K562 (cell line): Measurements from ENCODE around the gene SOHLH2. TPM values are rescaled to one million over a fixed set of nuclear protein-coding genes. Genes with fewer than 3 reads are reported as not detected.

Source experiments
- ATAC-seq: fragments of 200-7000 bp; cut with Tn5 transposase; 3 replicates; pipeline ENCODE4 v1.9.1; 2020; ENCODE audit warnings: moderate library complexity
- BruUV-seq: library from RNA; stranded (reverse); fragments of 400-500 nt; replicated peaks from 2 replicates; lab custom pipeline; 2021; lab: Mats Ljungman, UMichigan
- CTCF ChIA-PET: fragments of 300-600 bp; formaldehyde crosslinking; extraction: SDS; loops from one replicate; lab custom pipeline; 2021; ENCODE audit warnings: low intra/inter-chr PET ratio; lab: Yijun Ruan, JAX
- POLR2A ChIA-PET: fragments of 300-600, 350-650 bp; sonication (Branson Sonifier 250); formaldehyde crosslinking; extraction: SDS; loops from one replicate; lab custom pipeline; 2021; ENCODE audit warnings: antibody characterized with exemption, inconsistent platforms; lab: Yijun Ruan, JAX
- DNase-seq, 4 experiments: peaks; one replicate each; pipeline versions ENCODE4 v3.0.0 to v3.0.0-alpha.2; 2011 to 2018; ENCODE audit warnings: low spot score in 3 of 4, mixed read lengths in 3 of 4; ENCODE audit errors: extremely low read depth in 1 of 4
- FAIRE-seq: peaks from 2 replicates; lab custom pipeline; 2011; peaks lifted over from hg19 to GRCh38; lab: Jason Lieb, UNC
- H2AFZ ChIP-seq: 2 replicates; pipeline ENCODE4 v1.6.0; 2011; ENCODE audit warnings: low read depth, low read length, control low read depth, inconsistent platforms
- H3K27ac ChIP-seq: fragments of 200-600 bp; 3 replicates; pipeline ENCODE4 v1.8.0; 2011; ENCODE audit warnings: low read depth, mild to moderate bottlenecking, control low read depth, inconsistent platforms, low read length, moderate library complexity, mixed read lengths; ENCODE audit errors: extremely low read depth
- H3K27me3 ChIP-seq, 2 experiments: fragments of 300-600 bp in 1 of 2; 2 replicates in 1 of 2; 3 replicates in 1 of 2; pipeline versions ENCODE4 v1.6.0 to v1.8.0; 2011; ENCODE audit warnings: inconsistent platforms in 2 of 2, low read length in 2 of 2, mild to moderate bottlenecking in 1 of 2, mixed read lengths in 1 of 2, moderate library complexity in 1 of 2; ENCODE audit not compliant: control insufficient read depth in 2 of 2, insufficient read depth in 2 of 2
- H3K36me3 ChIP-seq: fragments of 300-600 bp; 3 replicates; pipeline ENCODE4 v1.8.0; 2011; ENCODE audit warnings: mild to moderate bottlenecking, low read length, inconsistent platforms; ENCODE audit not compliant: control insufficient read depth, insufficient read depth
- H3K4me1 ChIP-seq, 2 experiments: fragments of 200-600 bp in 1 of 2; replicated peaks in 1 of 2; 2 replicates in 1 of 2; 3 replicates in 1 of 2; pipeline versions ENCODE4 v1.5.1 to v1.8.0; 2011; ENCODE audit warnings: inconsistent platforms in 2 of 2, low read length in 2 of 2, mild to moderate bottlenecking in 1 of 2, mixed read lengths in 1 of 2, moderate library complexity in 1 of 2; ENCODE audit not compliant: control insufficient read depth in 2 of 2, insufficient read depth in 2 of 2
- H3K4me2 ChIP-seq: 2 replicates; pipeline ENCODE4 v1.6.1; 2011; ENCODE audit warnings: low read length, control low read depth, inconsistent platforms, mixed read lengths; ENCODE audit not compliant: insufficient read depth
- H3K4me3 ChIP-seq: fragments of 200-600 bp; sonication (generic), shearing (Covaris generic); 2 replicates; pipeline ENCODE4 v1.5.1; 2016; ENCODE audit warnings: control low read depth, inconsistent platforms
- H3K79me2 ChIP-seq: fragments of 200-600 bp; 3 replicates; pipeline ENCODE4 v1.8.0; 2011; ENCODE audit warnings: low read length, inconsistent platforms; ENCODE audit not compliant: control insufficient read depth, insufficient read depth
- H3K9ac ChIP-seq, 2 experiments: 2 replicates each; pipeline versions ENCODE4 v1.6.0 to v1.6.1; 2011; ENCODE audit warnings: low read depth in 2 of 2, low read length in 2 of 2, control low read depth in 1 of 2, inconsistent platforms in 1 of 2, mild to moderate bottlenecking in 1 of 2, mixed read lengths in 1 of 2; ENCODE audit not compliant: insufficient read depth in 1 of 2
- H3K9me1 ChIP-seq: one replicate; pipeline ENCODE4 v1.6.0; 2011; ENCODE audit warnings: inconsistent platforms, mild to moderate bottlenecking, low read length, moderate library complexity; ENCODE audit not compliant: control insufficient read depth, insufficient read depth
- H3K9me3 ChIP-seq: replicated peaks from 2 replicates; pipeline ENCODE4 v1.5.1; 2011; ENCODE audit warnings: low read depth, low read length, inconsistent platforms; ENCODE audit not compliant: control insufficient read depth, insufficient read depth
- H4K20me1 ChIP-seq: replicated peaks from 2 replicates; pipeline ENCODE4 v1.6.1; 2011; ENCODE audit warnings: low read length, inconsistent platforms, mixed read lengths; ENCODE audit not compliant: control insufficient read depth, insufficient read depth
- HNRNPUL1 ChIP-seq: fragments of 200-400 bp; formaldehyde crosslinking; IDR thresholded peaks from 2 replicates; pipeline ENCODE4 v1.6.1; 2017; ENCODE audit warnings: low read length
- KAT2B ChIP-seq: IDR thresholded peaks from one replicate; pipeline ENCODE4 v1.6.1; 2012; ENCODE audit warnings: low read depth, mild to moderate bottlenecking, control low read depth, inconsistent platforms, low read length, moderate library complexity
- MAZ ChIP-seq, 2 experiments: fragments of 450-650 bp in 1 of 2; sonication (generic) in 1 of 2; formaldehyde crosslinking; IDR thresholded peaks in 1 of 2; conservative IDR thresholded peaks in 1 of 2; 2 replicates each; pipeline versions ENCODE4 v1.4.0 to v1.5.0; 2020; ENCODE audit warnings: mild to moderate bottlenecking in 1 of 2, missing genetic modification reagents in 1 of 2
- NELFE ChIP-seq: IDR thresholded peaks from 2 replicates; pipeline ENCODE4 v1.6.1; 2011; ENCODE audit warnings: mild to moderate bottlenecking; ENCODE audit not compliant: insufficient read depth, insufficient read length
- NFATC3 ChIP-seq: fragments of 450-650 bp; IDR thresholded peaks from 2 replicates; pipeline ENCODE4 v1.6.1; 2017; ENCODE audit warnings: mild to moderate bottlenecking
- ZFX ChIP-seq: sonication (generic); formaldehyde crosslinking; IDR thresholded peaks from 2 replicates; pipeline ENCODE4 v1.8.0; 2022; ENCODE audit warnings: mild to moderate bottlenecking, missing genetic modification reagents, moderate library complexity
- ZNF165 ChIP-seq: fragments of 250-450 bp; sonication (Bioruptor Pico); IDR thresholded peaks from 2 replicates; pipeline ENCODE4 v1.4.0; 2020; ENCODE audit warnings: borderline replicate concordance
- ZNF212 ChIP-seq: fragments of 450-650 bp; formaldehyde crosslinking; IDR thresholded peaks from 2 replicates; pipeline ENCODE4 v1.4.0; 2020; ENCODE audit warnings: mild to moderate bottlenecking
- ZNF408 ChIP-seq: fragments of 250-450 bp; sonication (Bioruptor Pico); IDR thresholded peaks from 2 replicates; pipeline ENCODE4 v1.4.0; 2020; ENCODE audit warnings: low read depth, mild to moderate bottlenecking, moderate library complexity
- WGBS: fragments of 100-300 bp; shearing (Covaris generic); methylation state at CpG from one replicate; pipeline ENCODE4 v1.1.6; 2016; ENCODE audit warnings: low coverage, mixed read lengths; ENCODE audit not compliant: insufficient coverage; ENCODE audit errors: missing lambda C conversion rate; 5-methylcytosine and 5-hydroxymethylcytosine counted together
- in situ Hi-C: fragments of 300-500 bp; cut with MboI; formaldehyde crosslinking; loops from 4 replicates; pipeline ENCODE4 v1.15.0; 2018; ENCODE audit warnings: inconsistent platforms, mixed read lengths
- intact Hi-C: fragments of 100-400 bp; cut with micrococcal nuclease; formaldehyde crosslinking; loops from 2 replicates; pipeline ENCODE4 v1.14.2; 2022
- polyA plus RNA-seq, 8 experiments: library from polyadenylated mRNA; depleted of rRNA in 4 of 8; stranded (reverse) in 5 of 8; unstranded in 3 of 8; fragments of >200 nt; fragmentation: Nextera tagmentation in 2 of 8; fragmentation: Illumina TruSeq in 1 of 8; extraction: Ambion mirVana in 2 of 8; extraction: Trizol in 1 of 8; gene quantifications; 2 replicates each; pipeline versions ENCODE4 v1.2.1 to v1.2.3, GENCODE V29; 2011 to 2014; ENCODE audit warnings: inconsistent platforms in 1 of 8, missing spikeins in 1 of 8
- total RNA-seq, 7 experiments: library from RNA; depleted of rRNA in 6 of 7; stranded (reverse); fragments of >200 nt in 6 of 7; fragmentation: Illumina TruSeq in 2 of 7; extraction: Trizol in 2 of 7; gene quantifications; 2 replicates each; pipeline versions ENCODE4 v1.2.1 to v1.2.3, GENCODE V29; 2011 to 2021; ENCODE audit warnings: low replicate concordance in 1 of 7

Gene SOHLH2
- total and polyA plus RNA-seq, 9 of the 15 experiments (the other 6 are each of a cell fraction or from before 2014, with no cell fraction given), result 10.3 to 26.7 (median 17.0) TPM

- CTCF ChIA-PET, result no interaction called here
- WGBS, result 72% methylated on average over 7 of the region's 8 CpGs
- Histone ChIP-seq H3K27me3 (no peaks in the 10 kb centered on the region), H3K36me3 (no peaks in the 10 kb centered on the region), H3K4me2 (no peak overlapping the region), H3K4me3 (no peak overlapping the region), H3K9ac (no peak overlapping the region), H3K9me1 (no peaks in the 10 kb centered on the region), H3K27ac (no peak overlapping the region), H3K9me3 (no peaks in the 10 kb centered on the region), H2AFZ (no peak overlapping the region), H4K20me1 (no peaks in the 10 kb centered on the region), H3K4me1 (peaks cover 0 to 3% of the 10 kb centered on the region in 2 experiments; a peak in 1 of 5 replicates), H3K79me2 (no peaks in the 10 kb centered on the region)
- TF ChIP-seq ZNF408 (no peak), MAZ (CRISPR knock-in tag; conservative IDR thresholded peaks at IDR 0.05 in 1 of 2, IDR thresholded peaks at IDR 0.05 in 1 of 2) (no peak), HNRNPUL1 (no peak), ZFX (CRISPR knock-in tag) (no peak), ZNF212 (CRISPR knock-in tag) (no peak), NFATC3 (no peak), NELFE (no peak), ZNF165 (CRISPR knock-in tag) (no peak), KAT2B (no peak)
- in situ Hi-C loops, result no loop called here
- no TSS peak for BruUV-seq
- POLR2A ChIA-PET, result no interaction called here
- intact Hi-C loops, result no loop called here
- ATAC-seq (peak; percentile 77), DNase-seq (peak in 1 of 4 experiments; percentile 1), FAIRE-seq (no peak)
Observed at GRCh38 chr13:36259361-36260137, 45.2 kb upstream of the SOHLH2 start.
